ENCODE measurements around the gene MIGA2. TPM values are rescaled to one million over a fixed set of nuclear protein-coding genes. Genes with fewer than 3 reads are reported as not detected.
"Not testable (repeated sequence)": the region's sequence is repeated elsewhere in the genome, so short reads cannot be mapped to it uniquely, and the experiment has no call there.

Gene MIGA2
- total RNA-seq, 2 donors from 2014 or later = 38.5 to 41.5 TPM

- Mint-ChIP-seq H3K36me3 (ENCODE audit: insufficient read depth in 2 of 2) (peaks cover 2 to 3% of the 10 kb centered on the region in 2 donors), H3K9me3 (no peaks in the 10 kb centered on the region)
Measured at GRCh38 chr9:129032541-129033159, 3.8 kb upstream of the MIGA2 start.

GRCh38 chr9:129033216-129033615 lies 3.2 kb upstream of the MIGA2 start:
- Mint-ChIP-seq H3K27me3 (ENCODE audit: low read depth) (no peaks in the 10 kb centered on the region), H3K36me3 (ENCODE audit: insufficient read depth in 2 of 2) (peaks cover 2 to 3% of the 10 kb centered on the region in 2 donors), H3K4me1 (ENCODE audit: low read depth) (peaks cover 40% of the 10 kb centered on the region), H3K27ac (no peak overlapping the region), H3K4me3 (no peak overlapping the region), H3K9me3 (no peaks in the 10 kb centered on the region)
- DNase-seq (no peak), ATAC-seq (replicated peaks in 1 of 2) (no peak)

More at GRCh38 chr9:129032541-129033159, 3.8 kb upstream of the MIGA2 start:
- ATAC-seq (replicated peaks in 1 of 2) (no peak), DNase-seq (no peak)
- Mint-ChIP-seq H3K4me3 (no peak overlapping the region), H3K4me1 (ENCODE audit: low read depth) (peaks cover 35% of the 10 kb centered on the region), H3K27me3 (ENCODE audit: low read depth) (no peaks in the 10 kb centered on the region), H3K27ac (no peak overlapping the region)

DNA sequence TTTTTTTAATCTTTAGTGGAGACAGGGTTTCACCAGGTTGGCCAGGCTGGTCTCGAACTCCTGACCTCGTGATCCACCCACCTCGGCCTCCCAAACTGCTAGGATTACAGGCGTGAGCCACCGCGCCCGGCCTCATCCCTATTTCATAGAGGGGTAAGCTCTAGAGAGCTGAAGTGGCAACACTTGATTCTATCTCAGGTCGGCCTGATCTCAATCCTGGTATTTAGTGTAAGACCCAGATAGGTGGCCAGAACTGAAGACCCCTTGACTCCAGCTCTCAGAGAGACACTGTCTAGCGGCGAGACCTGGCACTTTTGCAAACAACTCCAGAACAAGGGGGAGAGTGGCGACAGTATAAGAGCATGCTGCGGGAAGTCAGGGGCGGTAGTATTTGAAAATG lies 588 bp upstream of the MIGA2 start:
- Mint-ChIP-seq H3K27ac (peak overlapping the region; percentile 4), H3K4me3 (peak overlapping the region; percentile 78 to 98), H3K4me1 (ENCODE audit: low read depth) (peaks cover 27% of the 10 kb centered on the region)
- DNase-seq; H3K36me3 Mint-ChIP-seq (ENCODE audit: insufficient read depth in 2 of 2); H3K27me3 Mint-ChIP-seq (ENCODE audit: low read depth); H3K9me3 Mint-ChIP-seq: not testable (repeated sequence)
- ATAC-seq (replicated peaks in 1 of 2) = peak in 1 of 2 donors; percentile 1

DNA sequence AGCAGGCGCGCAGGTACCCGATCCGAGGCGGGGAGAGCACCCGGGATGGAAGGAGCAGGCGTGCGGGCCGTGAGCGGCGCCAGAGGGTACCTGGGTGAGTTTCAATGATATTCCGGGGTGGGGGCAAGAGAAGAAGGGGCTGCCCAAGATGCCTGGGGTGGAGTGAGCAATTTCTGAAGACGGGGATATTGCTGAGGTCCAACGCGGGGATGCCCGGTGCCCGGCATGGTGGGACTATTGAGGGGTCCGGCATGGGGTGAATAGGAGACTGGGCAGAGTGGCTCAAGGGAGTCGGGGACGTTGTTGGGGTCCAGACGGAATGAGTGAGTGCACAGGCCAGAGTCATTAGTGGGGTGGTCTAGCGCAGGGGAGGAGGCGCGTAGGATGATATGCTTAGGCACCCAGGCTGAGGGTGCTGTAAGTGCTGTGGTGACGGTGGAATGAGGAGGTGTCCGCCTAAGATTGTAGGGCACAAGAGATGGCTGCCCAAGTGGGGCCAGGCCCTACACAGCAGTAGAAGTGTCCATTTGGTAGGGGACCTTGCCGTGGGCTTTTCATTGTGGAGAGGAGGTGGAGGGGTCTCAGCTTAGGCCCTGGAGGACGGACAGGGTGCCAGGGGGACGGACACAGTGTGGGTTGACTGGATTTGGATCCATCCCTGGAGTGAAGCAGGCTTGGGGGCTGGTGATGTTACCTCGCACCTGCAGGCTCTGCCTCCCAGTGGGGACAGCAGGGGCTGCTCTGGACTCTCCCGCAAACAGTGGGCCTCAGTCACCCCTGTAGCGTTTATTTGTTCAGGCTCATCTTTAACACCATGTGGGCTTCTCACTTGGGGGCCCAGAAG lies 719 bp downstream of the MIGA2 start:
- no peaks in the 10 kb centered on the region for H3K9me3 Mint-ChIP-seq
- peak overlapping the region; percentile 78 to 98 for H3K4me3 Mint-ChIP-seq
- ATAC-seq (replicated peaks in 1 of 2) (no peak), DNase-seq (no peak)
- H3K27ac Mint-ChIP-seq = peak overlapping the region; percentile 53
- H3K27me3 Mint-ChIP-seq (ENCODE audit: low read depth) = no peaks in the 10 kb centered on the region
- H3K36me3 Mint-ChIP-seq (ENCODE audit: insufficient read depth in 2 of 2) = peaks cover 2 to 3% of the 10 kb centered on the region in 2 donors
- H3K4me1 Mint-ChIP-seq (ENCODE audit: low read depth) = peaks cover 27% of the 10 kb centered on the region

GRCh38 chr9:129037767-129038098 lies 1.3 kb downstream of the MIGA2 start:
- H3K4me1 Mint-ChIP-seq (ENCODE audit: low read depth) = peaks cover 27% of the 10 kb centered on the region
- H3K36me3 Mint-ChIP-seq (ENCODE audit: insufficient read depth in 2 of 2) = peaks cover 2 to 4% of the 10 kb centered on the region in 2 donors
- no peak for DNase-seq
- peak overlapping the region; percentile 78 to 98 for H3K4me3 Mint-ChIP-seq
- no peaks in the 10 kb centered on the region for H3K27me3 Mint-ChIP-seq (ENCODE audit: low read depth)
- no peak overlapping the region for H3K27ac Mint-ChIP-seq
- no peak for ATAC-seq (replicated peaks in 1 of 2)
- no peaks in the 10 kb centered on the region for H3K9me3 Mint-ChIP-seq

DNA sequence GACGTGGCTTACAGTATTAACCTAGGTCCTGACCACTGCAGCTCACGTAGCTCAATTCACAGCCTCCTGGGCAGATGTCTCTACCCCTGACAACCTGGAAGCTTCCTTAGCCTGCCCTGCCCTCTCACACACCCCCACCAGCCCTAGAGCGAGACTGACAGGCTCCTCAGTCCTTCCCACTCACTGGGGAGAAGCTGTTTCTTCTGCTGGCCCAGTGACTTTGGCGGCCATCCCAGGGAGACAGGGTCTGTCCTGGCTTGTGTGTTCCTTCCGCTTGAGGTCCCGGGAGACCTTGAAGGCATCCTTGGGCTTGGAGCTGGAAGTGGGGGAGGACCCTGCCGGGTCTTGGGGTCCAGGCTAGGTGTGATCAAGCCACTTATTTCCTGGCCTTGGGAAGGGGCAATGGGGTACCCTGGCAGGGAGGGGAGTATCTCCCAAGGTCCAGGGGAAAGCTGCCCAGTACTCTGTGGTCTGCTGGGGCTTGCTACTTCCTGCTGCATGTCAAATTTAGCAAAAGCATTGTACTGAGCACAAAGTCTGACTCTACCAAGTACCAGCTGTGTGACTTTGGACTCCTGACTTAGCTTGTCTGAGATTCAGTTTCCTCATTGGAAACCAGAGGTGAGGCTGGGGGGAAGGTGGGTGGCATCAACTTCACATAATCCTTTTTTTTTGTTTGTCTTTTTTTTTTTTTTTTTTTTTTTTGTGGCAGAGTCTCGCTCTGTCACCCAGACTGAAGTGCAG lies 1.9 kb downstream of the MIGA2 start:
- H3K4me3 Mint-ChIP-seq = peak overlapping the region; percentile 78 to 98
- DNase-seq = no peak
- ATAC-seq (replicated peaks in 1 of 2) = no peak
- no peak overlapping the region for H3K27ac Mint-ChIP-seq
- peaks cover 27% of the 10 kb centered on the region for H3K4me1 Mint-ChIP-seq (ENCODE audit: low read depth)
- H3K9me3 Mint-ChIP-seq = no peaks in the 10 kb centered on the region
- H3K27me3 Mint-ChIP-seq (ENCODE audit: low read depth) = no peaks in the 10 kb centered on the region
- peaks cover 2 to 6% of the 10 kb centered on the region in 2 donors for H3K36me3 Mint-ChIP-seq (ENCODE audit: insufficient read depth in 2 of 2)

- no peaks in the 10 kb centered on the region for H3K9me3 Mint-ChIP-seq
- peaks cover 2 to 10% of the 10 kb centered on the region in 2 donors for H3K36me3 Mint-ChIP-seq (ENCODE audit: insufficient read depth in 2 of 2)
- no peak for DNase-seq
- no peak overlapping the region for H3K27ac Mint-ChIP-seq
- ATAC-seq (replicated peaks in 1 of 2) = no peak
- H3K4me3 Mint-ChIP-seq = no peak overlapping the region
- H3K4me1 Mint-ChIP-seq (ENCODE audit: low read depth) = peaks cover 27% of the 10 kb centered on the region
- no peaks in the 10 kb centered on the region for H3K27me3 Mint-ChIP-seq (ENCODE audit: low read depth)
Measured at GRCh38 chr9:129040113-129040643, 3.8 kb downstream of the MIGA2 start.

- ATAC-seq (replicated peaks in 1 of 2) = no peak
- no peak for DNase-seq
- Mint-ChIP-seq H3K9me3 (no peaks in the 10 kb centered on the region), H3K4me1 (ENCODE audit: low read depth) (peaks cover 17% of the 10 kb centered on the region), H3K36me3 (ENCODE audit: insufficient read depth in 2 of 2) (peaks cover 0 to 7% of the 10 kb centered on the region in 2 donors), H3K4me3 (no peak overlapping the region), H3K27me3 (ENCODE audit: low read depth) (no peaks in the 10 kb centered on the region), H3K27ac (no peak overlapping the region)
Measured at GRCh38 chr9:129042016-129042415, 5.6 kb downstream of the MIGA2 start.

GRCh38 chr9:129052592-129052991 lies 16.2 kb downstream of the MIGA2 start:
- H3K36me3 Mint-ChIP-seq (ENCODE audit: insufficient read depth in 2 of 2) = no peaks in the 10 kb centered on the region
- no peaks in the 10 kb centered on the region for H3K9me3 Mint-ChIP-seq
- H3K4me1 Mint-ChIP-seq (ENCODE audit: low read depth) = no peaks in the 10 kb centered on the region

DNA sequence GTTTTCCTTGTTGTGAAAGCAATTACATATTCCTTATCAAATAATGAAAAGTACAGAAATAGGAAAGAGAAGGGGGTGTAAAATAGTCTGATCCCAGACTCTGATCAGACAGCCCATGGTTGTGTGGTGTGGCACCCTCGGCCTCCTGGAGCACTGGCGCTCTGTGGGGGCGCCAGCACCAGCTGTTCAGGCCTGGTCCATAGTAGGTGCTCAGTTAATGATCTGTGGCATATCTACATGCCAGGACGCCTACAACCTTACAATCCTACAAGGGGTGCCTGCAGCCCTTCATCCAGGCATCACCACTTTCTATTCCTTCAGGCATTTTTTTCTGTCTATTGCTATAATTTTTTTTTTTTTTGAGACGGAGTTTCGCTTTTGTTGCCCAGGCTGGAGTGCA lies 16.6 kb downstream of the MIGA2 start:
- Mint-ChIP-seq H3K27ac (no peak overlapping the region), H3K4me1 (ENCODE audit: low read depth) (no peaks in the 10 kb centered on the region), H3K27me3 (ENCODE audit: low read depth) (no peaks in the 10 kb centered on the region), H3K36me3 (ENCODE audit: insufficient read depth in 2 of 2) (no peaks in the 10 kb centered on the region), H3K4me3 (no peak overlapping the region), H3K9me3 (no peaks in the 10 kb centered on the region)
- ATAC-seq (replicated peaks in 1 of 2) = no peak
- no peak for DNase-seq

More at GRCh38 chr9:129052592-129052991, 16.2 kb downstream of the MIGA2 start:
- H3K27me3 Mint-ChIP-seq (ENCODE audit: low read depth) = no peaks in the 10 kb centered on the region
- no peak for DNase-seq
- no peak overlapping the region for H3K4me3 Mint-ChIP-seq
- no peak overlapping the region for H3K27ac Mint-ChIP-seq
- no peak for ATAC-seq (replicated peaks in 1 of 2)

DNA sequence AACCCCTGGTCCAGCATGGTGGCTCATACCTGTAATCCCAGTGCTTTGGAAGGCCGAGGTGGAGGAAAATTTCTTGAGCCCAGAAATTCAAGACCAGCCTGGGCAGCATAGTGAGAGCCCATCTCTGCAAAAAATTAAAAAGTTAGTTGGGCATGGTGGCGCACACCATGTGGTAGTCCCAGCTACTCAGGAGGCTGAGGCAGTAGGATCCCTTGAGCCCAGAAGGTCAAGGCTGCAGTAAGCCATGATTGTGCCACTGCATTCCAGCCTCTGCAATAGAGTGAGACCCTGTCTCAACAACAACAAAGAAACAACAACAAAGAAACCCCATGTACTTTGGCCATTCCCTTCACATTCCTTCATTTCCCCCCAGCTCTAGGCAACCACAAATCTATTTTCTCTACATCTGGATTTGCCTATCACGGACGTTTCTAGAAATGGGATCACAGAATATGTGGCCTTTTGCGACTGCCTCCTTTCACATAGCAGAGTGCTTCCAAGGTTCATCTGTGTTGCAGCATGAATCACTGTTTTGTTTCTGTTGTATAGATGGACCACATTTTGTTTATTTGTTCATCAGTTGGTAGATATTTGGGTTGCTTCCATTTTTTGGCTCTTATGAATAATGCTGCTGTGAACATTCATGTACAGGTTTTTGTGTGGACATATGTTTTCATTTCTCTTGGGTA lies 17.9 kb downstream of the MIGA2 start:
- Mint-ChIP-seq H3K4me1 (ENCODE audit: low read depth) (no peaks in the 10 kb centered on the region), H3K9me3 (no peaks in the 10 kb centered on the region), H3K27ac (no peak overlapping the region), H3K36me3 (ENCODE audit: insufficient read depth in 2 of 2) (no peaks in the 10 kb centered on the region), H3K4me3 (no peak overlapping the region), H3K27me3 (ENCODE audit: low read depth) (no peaks in the 10 kb centered on the region)
- DNase-seq = no peak
- ATAC-seq (replicated peaks in 1 of 2) = no peak

DNA sequence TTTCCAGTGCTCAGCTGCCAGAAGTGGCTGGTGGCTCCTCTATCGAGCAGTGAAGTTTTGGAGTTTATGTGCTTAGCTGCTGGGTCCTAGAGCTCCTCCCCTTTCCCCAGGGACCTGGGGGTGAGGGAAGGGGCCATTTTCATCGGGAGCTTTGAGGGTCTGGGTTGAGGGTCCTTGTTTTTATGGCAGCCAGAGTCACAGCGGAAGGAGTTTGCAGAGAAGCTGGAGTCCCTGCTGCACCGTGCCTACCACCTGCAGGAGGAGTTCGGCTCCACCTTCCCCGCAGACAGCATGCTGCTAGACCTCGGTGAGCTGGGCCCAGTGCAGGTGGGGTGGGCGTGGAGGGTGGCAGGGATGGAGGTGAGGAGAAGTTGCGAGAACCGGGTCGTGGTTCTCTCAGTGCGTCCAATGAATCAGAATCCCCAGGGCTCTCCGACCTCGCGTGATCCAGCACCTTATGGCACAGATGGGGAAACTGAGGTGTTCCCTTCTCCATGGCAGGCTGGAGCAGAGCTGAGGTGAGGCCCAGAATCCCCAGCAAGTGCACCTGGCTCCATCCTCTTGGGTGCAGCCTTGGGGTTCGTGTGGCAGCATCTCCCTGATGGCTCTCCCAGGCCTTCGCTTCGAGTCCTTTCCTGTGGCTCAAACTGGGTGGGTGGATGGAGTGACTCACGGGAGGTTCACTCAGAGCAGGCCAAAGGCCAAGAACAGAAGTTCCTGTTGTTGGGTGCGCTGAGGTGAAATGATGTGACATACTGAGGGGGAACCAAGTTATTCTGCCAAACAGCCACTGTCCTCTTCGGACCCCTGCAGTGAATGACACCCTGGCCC lies 22.8 kb downstream of the MIGA2 start:
- Mint-ChIP-seq H3K9me3 (no peaks in the 10 kb centered on the region), H3K36me3 (ENCODE audit: insufficient read depth in 2 of 2) (peaks cover 2 to 4% of the 10 kb centered on the region in 2 donors), H3K4me3 (no peak overlapping the region), H3K27me3 (ENCODE audit: low read depth) (no peaks in the 10 kb centered on the region), H3K4me1 (ENCODE audit: low read depth) (no peaks in the 10 kb centered on the region), H3K27ac (no peak overlapping the region)
- ATAC-seq (replicated peaks in 1 of 2) (no peak), DNase-seq (no peak)

All from activated T-cell treated with anti-CD3 and anti-CD28 coated beads, Interleukin-2, amount 50 U/mL, for 72 hours (primary cell).